K562 (cell line): ENCODE measurements around the gene ZNHIT3. TPM values are rescaled to one million over a fixed set of nuclear protein-coding genes. Genes with fewer than 3 reads are reported as not detected.

Source experiments
- BHLHE40 ChIP-seq: IDR thresholded peaks from 2 replicates; pipeline ENCODE4 v1.6.1; 2011; ENCODE audit warnings: low read length, improper control_type of control experiment
- CXXC5 ChIP-seq: fragments of 250-450 bp; sonication (Bioruptor Pico); IDR thresholded peaks from 2 replicates; pipeline ENCODE4 v1.8.0; 2022; ENCODE audit warnings: inconsistent platforms, mild to moderate bottlenecking, moderate library complexity
- E2F1 ChIP-seq: sonication (generic); formaldehyde crosslinking; IDR thresholded peaks from 2 replicates; pipeline ENCODE4 v1.8.1; 2023; ENCODE audit warnings: mild to moderate bottlenecking, missing genetic modification reagents, moderate library complexity
- ELF4 ChIP-seq: fragments of 450-650 bp; formaldehyde crosslinking; IDR thresholded peaks from 2 replicates; pipeline ENCODE4 v1.4.0; 2022; ENCODE audit warnings: missing genetic modification characterization
- EP300 ChIP-seq: IDR thresholded peaks from 2 replicates; pipeline ENCODE4 v1.6.1; 2012; ENCODE audit warnings: low read length, improper control_type of control experiment
- ETS1 ChIP-seq: conservative IDR thresholded peaks from 2 replicates; pipeline ENCODE4 v1.6.1; 2011; ENCODE audit warnings: low read depth, mild to moderate bottlenecking, low read length; ENCODE audit not compliant: control insufficient read depth
- FOXA3 ChIP-seq, 2 experiments: fragments of 450-650 bp in 1 of 2; sonication (generic) in 1 of 2; formaldehyde crosslinking; IDR thresholded peaks in 1 of 2; conservative IDR thresholded peaks in 1 of 2; 2 replicates each; pipeline versions ENCODE4 v1.4.0 to v1.8.0; 2020 to 2022; ENCODE audit warnings: mild to moderate bottlenecking in 2 of 2, missing genetic modification reagents in 1 of 2
- HDAC6 ChIP-seq: IDR thresholded peaks from 2 replicates; pipeline ENCODE4 v1.6.1; 2012; ENCODE audit warnings: low read depth, mild to moderate bottlenecking, control low read depth, inconsistent platforms, low read length, moderate library complexity
- HNRNPUL1 ChIP-seq: fragments of 200-400 bp; formaldehyde crosslinking; IDR thresholded peaks from 2 replicates; pipeline ENCODE4 v1.6.1; 2017; ENCODE audit warnings: low read length
- JUN ChIP-seq, 2 experiments: sonication (generic) in 1 of 2; formaldehyde crosslinking in 1 of 2; IDR thresholded peaks; 2 replicates each; pipeline versions ENCODE4 v1.6.1 to v1.8.0; 2012 to 2022; ENCODE audit warnings: borderline replicate concordance in 2 of 2, mild to moderate bottlenecking in 2 of 2, improper control_type of control experiment in 1 of 2, low read depth in 1 of 2, low read length in 1 of 2, missing genetic modification reagents in 1 of 2
- MCM3 ChIP-seq: fragments of 450-650 bp; IDR thresholded peaks from 2 replicates; pipeline ENCODE4 v1.6.1; 2016
- MLX ChIP-seq, 2 experiments: fragments of 450-650 bp in 1 of 2; sonication (generic) in 1 of 2; formaldehyde crosslinking; conservative IDR thresholded peaks; 2 replicates each; pipeline versions ENCODE4 v1.4.0 to v1.8.1; 2020 to 2022; ENCODE audit warnings: mild to moderate bottlenecking in 1 of 2, missing genetic modification reagents in 1 of 2
- MYC ChIP-seq, 2 experiments: fragments of 250-450 bp in 1 of 2; sonication (Bioruptor Pico) in 1 of 2; IDR thresholded peaks; 2 replicates each; pipeline versions ENCODE4 v1.5.1 to v1.6.1; 2012 to 2021; ENCODE audit warnings: low read depth in 2 of 2, borderline replicate concordance in 1 of 2, improper control_type of control experiment in 1 of 2, low read length in 1 of 2, mild to moderate bottlenecking in 1 of 2, moderate library complexity in 1 of 2
- POLR3G ChIP-seq: IDR thresholded peaks from 2 replicates; pipeline ENCODE4 v1.6.1; 2011; ENCODE audit not compliant: insufficient read length, insufficient replicate concordance; ENCODE audit errors: extremely low read depth
- SIRT6 ChIP-seq: IDR thresholded peaks from one replicate; pipeline ENCODE4 v1.6.1; 2012; ENCODE audit warnings: low read depth, mild to moderate bottlenecking, control low read depth, inconsistent platforms, low read length, moderate library complexity
- STAG1 ChIP-seq: sonication (generic); formaldehyde crosslinking; IDR thresholded peaks from 2 replicates; pipeline ENCODE4 v1.5.0; 2020; ENCODE audit warnings: missing genetic modification reagents, borderline replicate concordance
- XRCC4 ChIP-seq: IDR thresholded peaks from one replicate; pipeline ENCODE4 v1.6.1; 2011; ENCODE audit not compliant: insufficient read depth, insufficient read length; ENCODE audit errors: extremely low read depth
- ZBTB2 ChIP-seq: fragments of 450-650 bp; IDR thresholded peaks from 2 replicates; pipeline ENCODE4 v1.6.1; 2016; ENCODE audit warnings: antibody characterized with exemption
- ZBTB7A ChIP-seq: IDR thresholded peaks from 2 replicates; pipeline ENCODE4 v1.6.1; 2011; ENCODE audit warnings: low read depth, mild to moderate bottlenecking, low read length, moderate library complexity, borderline replicate concordance; ENCODE audit not compliant: control insufficient read depth
- ZNF707 ChIP-seq: fragments of 250-450 bp; sonication (Bioruptor Pico); conservative IDR thresholded peaks from 2 replicates; pipeline ENCODE4 v1.8.0; 2022; ENCODE audit warnings: inconsistent platforms, mild to moderate bottlenecking, moderate library complexity
- ZNF75A ChIP-seq: fragments of 450-650 bp; formaldehyde crosslinking; IDR thresholded peaks from 2 replicates; pipeline ENCODE4 v1.4.0; 2020; ENCODE audit warnings: mild to moderate bottlenecking
- ZNF780A ChIP-seq: fragments of 250-450 bp; sonication (Bioruptor Pico); IDR thresholded peaks from 2 replicates; pipeline ENCODE4 v1.5.0; 2021; ENCODE audit warnings: mild to moderate bottlenecking
- polyA plus RNA-seq, 8 experiments: library from polyadenylated mRNA; depleted of rRNA in 4 of 8; stranded (reverse) in 5 of 8; unstranded in 3 of 8; fragments of >200 nt; fragmentation: Nextera tagmentation in 2 of 8; fragmentation: Illumina TruSeq in 1 of 8; extraction: Ambion mirVana in 2 of 8; extraction: Trizol in 1 of 8; gene quantifications; 2 replicates each; pipeline versions ENCODE4 v1.2.1 to v1.2.3, GENCODE V29; 2011 to 2014; ENCODE audit warnings: inconsistent platforms in 1 of 8, missing spikeins in 1 of 8
- total RNA-seq, 7 experiments: library from RNA; depleted of rRNA in 6 of 7; stranded (reverse); fragments of >200 nt in 6 of 7; fragmentation: Illumina TruSeq in 2 of 7; extraction: Trizol in 2 of 7; gene quantifications; 2 replicates each; pipeline versions ENCODE4 v1.2.1 to v1.2.3, GENCODE V29; 2011 to 2021; ENCODE audit warnings: low replicate concordance in 1 of 7

The ZNHIT3 gene
- total and polyA plus RNA-seq, 9 of the 15 experiments (the other 6 are each of a cell fraction or from before 2014, with no cell fraction given): 45.0 to 300 (median 88.4) TPM

- TF ChIP-seq ZNF707 (CRISPR knock-in tag): no peak
- no peak for TF ChIP-seq ZBTB2
- TF ChIP-seq MCM3: no peak
- TF ChIP-seq JUN (IDR thresholded peaks at IDR 0.05; ENCODE audit: borderline replicate concordance, low read depth, low read length): peak; percentile 26; the same call in 1 of the 2 replicates
- peak; percentile 93; the same call in 1 of the 2 replicates for TF ChIP-seq JUN (CRISPR knock-in tag; IDR thresholded peaks at IDR 0.05; ENCODE audit: borderline replicate concordance)
- no peak for TF ChIP-seq HNRNPUL1
- TF ChIP-seq POLR3G: no peak
- TF ChIP-seq CXXC5 (CRISPR knock-in tag): peak; percentile 99
- TF ChIP-seq MYC (IDR thresholded peaks at IDR 0.05; ENCODE audit: low read depth, low read length): peak; percentile 93
- TF ChIP-seq MYC (CRISPR knock-in tag; IDR thresholded peaks at IDR 0.05; ENCODE audit: borderline replicate concordance, low read depth): no peak
- no peak for TF ChIP-seq HDAC6
- TF ChIP-seq ETS1: 0 out of 2 replicates have a peak, but pooled peaks have one; percentile 31
- peak; percentile 85 for TF ChIP-seq BHLHE40
- peak in 1 of 2 experiments; percentile 77; a peak in 1 of 4 replicates for TF ChIP-seq FOXA3 (CRISPR knock-in tag; conservative IDR thresholded peaks at IDR 0.05 in 1 of 2, IDR thresholded peaks at IDR 0.05 in 1 of 2)
- no peak for TF ChIP-seq SIRT6
- peak in 1 of 2 experiments; percentile 96; a peak in 2 of 4 replicates for TF ChIP-seq MLX (CRISPR knock-in tag; conservative IDR thresholded peaks at IDR 0.05)
- TF ChIP-seq ELF4 (CRISPR knock-in tag): no peak
- peak; percentile 68 for TF ChIP-seq STAG1 (CRISPR knock-in tag)
- TF ChIP-seq ZNF75A (CRISPR knock-in tag): no peak
- peak; percentile 99 for TF ChIP-seq E2F1 (CRISPR knock-in tag)
- TF ChIP-seq ZBTB7A: peak; percentile 48; the same call in 1 of the 2 replicates
- TF ChIP-seq EP300: no peak
- no peak for TF ChIP-seq ZNF780A (CRISPR knock-in tag)
- no peak for TF ChIP-seq XRCC4
Measured at GRCh38 chr17:36482611-36483504, 3.6 kb upstream of the ZNHIT3 start (continued).
